Mucosa of gallbladder (tissue), 1 donor: Measurements from ENCODE around the gene EBF4. TPM values are rescaled to one million over a fixed set of nuclear protein-coding genes. Genes with fewer than 3 reads are reported as not detected.

Experiments
- DNase-seq: peaks from one replicate; pipeline ENCODE4 v3.0.0-alpha.2; 2020; ENCODE audit warnings: low spot score
- total RNA-seq: library from RNA; stranded (reverse); gene quantifications from one replicate; pipeline ENCODE4 v1.2.1, GENCODE V29; 2021
- donor health status: DM: no; HTN: no; CAD: no.

EBF4 gene, protein sequence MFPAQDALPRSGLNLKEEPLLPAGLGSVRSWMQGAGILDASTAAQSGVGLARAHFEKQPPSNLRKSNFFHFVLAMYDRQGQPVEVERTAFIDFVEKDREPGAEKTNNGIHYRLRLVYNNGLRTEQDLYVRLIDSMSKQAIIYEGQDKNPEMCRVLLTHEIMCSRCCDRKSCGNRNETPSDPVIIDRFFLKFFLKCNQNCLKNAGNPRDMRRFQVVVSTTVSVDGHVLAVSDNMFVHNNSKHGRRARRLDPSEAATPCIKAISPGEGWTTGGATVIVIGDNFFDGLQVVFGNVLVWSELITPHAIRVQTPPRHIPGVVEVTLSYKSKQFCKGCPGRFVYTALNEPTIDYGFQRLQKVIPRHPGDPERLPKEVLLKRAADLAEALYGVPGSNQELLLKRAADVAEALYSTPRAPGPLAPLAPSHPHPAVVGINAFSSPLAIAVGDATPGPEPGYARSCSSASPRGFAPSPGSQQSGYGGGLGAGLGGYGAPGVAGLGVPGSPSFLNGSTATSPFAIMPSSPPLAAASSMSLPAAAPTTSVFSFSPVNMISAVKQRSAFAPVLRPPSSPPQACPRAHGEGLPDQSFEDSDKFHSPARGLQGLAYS
- total RNA-seq: 12.7 TPM

DNA sequence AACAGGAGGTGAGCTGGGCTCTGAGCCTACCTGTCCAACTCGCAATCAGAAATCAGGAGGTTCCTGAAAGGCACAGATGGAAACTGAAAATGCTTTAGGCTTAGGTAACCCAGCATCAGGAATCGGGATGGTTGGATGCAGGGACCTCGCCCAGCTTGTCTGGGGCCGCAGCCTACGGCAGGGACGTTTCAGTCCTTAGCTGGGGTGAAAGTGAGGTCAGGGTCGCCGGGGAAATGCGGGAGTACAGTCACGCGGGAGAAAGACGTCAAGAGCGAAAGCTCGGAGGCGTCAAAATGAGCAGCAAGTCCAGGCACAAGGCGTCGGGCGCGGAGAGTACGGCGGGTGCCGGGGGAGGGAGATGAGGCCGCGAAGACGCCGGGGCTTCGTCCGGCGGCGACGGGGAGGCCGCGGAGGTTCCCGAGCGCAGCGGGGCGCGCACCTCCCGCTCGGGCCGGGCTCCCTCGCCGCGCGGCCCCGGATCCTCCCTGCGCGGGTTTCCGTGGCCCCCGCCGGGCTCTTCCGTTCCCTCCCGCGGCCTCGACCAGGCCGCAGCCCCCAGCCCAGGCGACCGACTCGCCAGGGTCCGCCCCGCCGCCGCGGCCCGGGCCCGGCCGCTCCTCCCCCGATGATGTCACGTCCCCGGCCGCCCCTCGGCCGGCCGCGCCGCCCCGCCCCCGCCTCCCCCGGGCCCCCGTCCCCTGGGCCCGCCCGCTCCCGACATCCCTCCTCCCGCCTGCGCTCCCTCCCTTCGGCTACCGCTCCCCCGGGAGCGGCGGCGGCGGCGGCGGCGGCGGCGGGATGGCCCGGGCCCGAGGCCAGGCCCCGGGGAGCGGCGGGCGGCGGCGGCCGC is at the start of gene EBF4:
Gene EBF4 (plus strand): TSS at position 745 of the 850 bp plus-strand sequence. CDS start 866 bp downstream, outside the sequence.
- peak; percentile 18 for DNase-seq

DNA sequence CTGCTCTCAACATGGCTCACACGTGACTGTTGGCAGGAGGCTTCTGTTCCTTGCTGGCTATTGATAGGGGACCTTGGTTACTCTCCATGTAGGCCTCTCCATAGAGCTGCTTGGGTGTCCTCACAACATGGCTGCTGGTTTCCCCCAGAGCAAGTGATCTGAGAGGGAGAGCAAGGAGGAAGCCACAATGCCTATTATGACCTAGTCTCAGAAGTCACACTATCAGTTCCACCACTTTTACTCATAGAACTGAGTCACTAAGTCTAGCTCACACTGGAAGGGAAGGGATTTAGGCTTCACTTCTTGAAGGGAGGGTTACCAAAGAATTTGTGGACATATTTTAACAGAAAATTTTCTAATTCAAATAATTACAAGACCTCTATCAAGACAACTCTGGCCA is 48.9 kb upstream of the EBF4 start:
- no peak for DNase-seq

DNA sequence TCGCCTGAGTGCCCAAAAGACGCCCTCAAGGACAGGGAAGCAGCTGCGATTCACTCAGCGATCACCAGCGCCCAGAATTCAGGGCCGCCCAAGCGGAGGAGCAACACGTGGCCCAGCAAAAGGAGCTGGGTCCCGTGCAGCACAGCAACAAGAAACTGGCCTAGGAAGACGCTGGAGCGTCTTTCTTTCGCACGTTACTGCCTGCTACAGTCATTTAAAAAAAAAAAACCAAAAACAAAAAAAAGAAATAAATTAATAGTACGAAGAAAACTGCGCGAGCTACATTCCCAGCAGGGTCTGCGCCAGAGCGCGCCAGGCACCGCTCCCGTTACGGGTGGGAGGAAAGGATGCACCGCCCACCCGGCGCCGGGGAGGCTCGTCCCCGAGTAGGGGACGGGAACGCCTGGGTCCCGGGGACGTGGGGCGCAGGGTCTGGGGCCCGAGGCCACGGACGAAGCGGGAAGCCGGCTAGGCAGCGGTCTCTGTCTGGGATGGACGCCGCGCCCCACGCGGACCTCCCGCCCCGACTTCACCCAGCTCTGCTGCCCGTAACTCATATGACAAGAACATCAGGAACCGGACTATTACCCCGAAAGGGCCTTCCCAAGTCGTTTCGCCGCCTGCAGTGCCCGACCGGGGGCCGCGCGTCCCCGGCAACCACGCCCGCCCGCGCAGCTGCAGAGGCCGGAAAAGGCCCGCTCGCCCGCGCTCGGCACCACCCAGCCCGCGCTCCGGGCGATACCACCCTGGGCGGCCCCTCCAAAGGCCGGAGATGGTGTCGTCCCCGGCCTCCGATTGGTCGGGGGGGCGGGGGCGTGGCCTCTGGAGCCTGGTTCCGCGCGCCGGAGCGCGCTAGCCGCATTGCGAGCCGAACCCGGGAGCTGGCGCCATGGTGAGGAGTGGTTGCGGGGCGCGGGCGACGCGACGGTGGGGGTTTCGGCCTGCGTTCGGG is 40.5 kb upstream of the EBF4 start, which contains the start of gene NOP56:
Gene NOP56 (plus strand): TSS at position 861 of the 952 bp plus-strand sequence. CDS start 29 bp downstream, at position 890.
- DNase-seq: peak; percentile 94

DNA sequence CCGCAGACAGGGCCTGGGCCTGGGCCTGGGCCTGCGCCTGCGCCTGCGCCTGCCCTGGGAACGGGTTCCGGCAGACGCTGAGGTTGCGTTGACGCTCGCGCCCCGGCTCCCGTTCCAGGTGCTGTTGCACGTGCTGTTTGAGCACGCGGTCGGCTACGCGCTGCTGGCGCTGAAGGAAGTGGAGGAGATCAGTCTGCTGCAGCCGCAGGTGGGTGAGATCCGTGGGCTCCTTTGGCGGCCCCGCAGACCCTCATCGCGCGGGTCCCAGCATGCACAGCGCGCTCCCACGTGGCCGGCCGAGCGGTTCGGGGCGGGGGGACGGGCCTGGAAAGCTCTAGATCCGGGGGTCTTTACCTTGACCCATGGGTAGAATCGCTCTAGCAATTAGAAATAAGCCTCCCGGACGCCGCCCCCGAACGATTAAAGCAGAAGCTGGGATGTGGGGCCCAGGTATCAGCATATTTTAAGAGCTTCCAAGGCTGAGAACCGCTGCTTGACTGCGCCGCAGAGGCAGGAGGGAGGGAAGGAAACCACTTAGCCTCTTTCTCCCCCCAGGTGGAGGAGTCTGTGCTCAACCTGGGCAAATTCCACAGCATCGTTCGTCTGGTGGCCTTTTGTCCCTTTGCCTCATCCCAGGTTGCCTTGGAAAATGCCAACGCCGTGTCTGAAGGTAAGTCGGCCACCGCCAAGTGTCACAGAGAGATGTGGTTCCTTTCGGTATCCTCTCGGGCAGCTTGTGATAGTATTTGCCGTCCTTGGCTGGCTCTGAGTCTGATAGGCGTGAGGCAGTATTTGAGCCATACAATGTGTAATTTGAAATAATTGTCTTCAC is 39.6 kb upstream of the EBF4 start:
- DNase-seq: no peak

DNA sequence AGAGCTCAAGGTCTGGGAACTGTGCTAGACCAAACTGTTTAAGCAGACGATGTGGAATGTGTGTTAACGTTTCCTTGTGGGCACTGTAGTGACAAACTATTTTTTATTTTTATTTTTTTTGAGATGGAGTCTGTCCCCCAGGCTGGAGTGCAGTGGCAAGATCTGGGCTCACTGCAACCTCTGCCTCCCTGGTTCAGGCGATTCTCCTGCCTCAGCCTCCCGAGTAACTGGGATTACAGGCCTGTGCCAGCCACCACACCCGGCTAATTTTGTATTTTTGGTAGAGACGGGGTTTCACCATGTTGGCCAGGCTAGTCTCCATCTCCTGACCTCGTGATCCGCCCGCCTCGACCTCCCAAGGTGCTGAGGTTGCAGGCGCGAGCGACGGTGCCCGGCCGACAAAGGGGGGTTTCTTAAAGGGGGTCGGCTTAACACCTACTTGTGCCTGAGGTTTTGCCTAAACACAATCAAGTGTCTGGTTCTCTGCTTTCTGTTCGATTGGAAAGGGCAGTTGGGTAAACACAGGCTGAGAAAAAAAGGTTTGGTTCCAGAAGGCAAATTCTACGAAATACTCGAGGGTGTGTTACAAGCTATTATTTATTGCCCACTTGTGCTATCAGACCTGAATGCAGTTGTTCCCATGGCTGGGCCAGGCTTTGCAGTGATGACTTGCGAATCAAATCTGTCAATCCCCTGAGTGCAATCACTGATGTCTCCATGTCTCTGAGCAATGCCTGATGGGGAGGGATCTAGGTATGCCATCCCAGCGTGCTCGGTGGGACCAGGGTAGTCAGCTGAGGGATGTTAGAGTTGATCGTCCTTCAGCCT is 38.8 kb upstream of the EBF4 start:
- DNase-seq: no peak

DNA sequence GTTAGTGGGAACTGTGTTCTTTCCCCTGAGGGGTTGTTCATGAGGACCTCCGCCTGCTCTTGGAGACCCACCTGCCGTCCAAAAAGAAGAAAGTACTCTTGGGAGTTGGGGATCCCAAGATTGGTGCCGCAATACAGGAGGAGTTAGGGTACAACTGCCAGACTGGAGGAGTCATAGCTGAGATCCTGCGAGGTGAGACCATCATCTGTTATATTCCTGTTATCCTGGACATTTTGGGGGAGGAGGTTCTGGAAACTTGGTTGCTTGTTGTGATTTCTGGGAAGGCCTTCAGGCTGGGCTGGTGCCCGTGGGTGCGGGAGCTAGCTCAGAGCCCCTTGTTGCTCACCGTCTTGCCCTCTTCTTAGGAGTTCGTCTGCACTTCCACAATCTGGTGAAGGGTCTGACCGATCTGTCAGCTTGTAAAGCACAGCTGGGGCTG is 38.2 kb upstream of the EBF4 start:
- no peak for DNase-seq

DNA sequence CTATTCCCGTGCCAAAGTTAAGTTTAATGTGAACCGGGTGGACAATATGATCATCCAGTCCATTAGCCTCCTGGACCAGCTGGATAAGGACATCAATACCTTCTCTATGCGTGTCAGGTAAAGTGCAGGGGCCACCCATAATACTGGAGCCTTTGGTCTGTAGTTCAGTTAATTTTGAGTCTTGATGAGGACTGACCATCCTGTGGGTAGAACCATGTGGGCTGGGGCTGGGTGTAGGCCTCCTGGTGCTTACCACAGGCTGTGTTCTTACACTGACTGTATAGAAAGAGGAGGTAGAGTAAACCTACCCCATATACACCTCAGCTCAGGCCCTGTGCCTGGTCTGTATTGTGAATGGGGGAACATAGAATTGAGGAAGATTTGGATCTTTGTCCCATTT is 37.7 kb upstream of the EBF4 start:
- DNase-seq: no peak

DNA sequence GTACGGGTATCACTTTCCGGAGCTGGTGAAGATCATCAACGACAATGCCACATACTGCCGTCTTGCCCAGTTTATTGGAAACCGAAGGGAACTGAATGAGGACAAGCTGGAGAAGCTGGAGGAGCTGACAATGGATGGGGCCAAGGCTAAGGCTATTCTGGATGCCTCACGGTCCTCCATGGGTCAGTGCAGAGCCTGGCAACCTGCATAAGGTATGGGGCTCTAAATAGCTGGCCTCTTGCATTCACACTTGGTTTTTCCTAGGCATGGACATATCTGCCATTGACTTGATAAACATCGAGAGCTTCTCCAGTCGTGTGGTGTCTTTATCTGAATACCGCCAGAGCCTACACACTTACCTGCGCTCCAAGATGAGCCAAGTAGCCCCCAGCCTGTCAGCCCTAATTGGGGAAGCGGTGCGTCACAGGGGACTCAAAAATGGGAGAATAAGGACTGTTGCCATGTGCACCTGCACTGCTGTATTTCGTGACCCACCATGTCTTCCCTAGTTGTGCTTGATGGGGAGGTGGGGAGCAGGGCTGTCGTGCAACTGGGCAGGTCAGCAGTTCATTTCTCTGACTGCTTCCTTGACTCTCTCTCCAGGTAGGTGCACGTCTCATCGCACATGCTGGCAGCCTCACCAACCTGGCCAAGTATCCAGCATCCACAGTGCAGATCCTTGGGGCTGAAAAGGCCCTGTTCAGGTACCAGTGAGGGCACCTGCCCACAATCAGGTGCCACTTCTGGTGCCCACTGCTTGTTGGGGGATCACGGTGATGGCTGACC is 37.1 kb upstream of the EBF4 start:
- DNase-seq: no peak

DNA sequence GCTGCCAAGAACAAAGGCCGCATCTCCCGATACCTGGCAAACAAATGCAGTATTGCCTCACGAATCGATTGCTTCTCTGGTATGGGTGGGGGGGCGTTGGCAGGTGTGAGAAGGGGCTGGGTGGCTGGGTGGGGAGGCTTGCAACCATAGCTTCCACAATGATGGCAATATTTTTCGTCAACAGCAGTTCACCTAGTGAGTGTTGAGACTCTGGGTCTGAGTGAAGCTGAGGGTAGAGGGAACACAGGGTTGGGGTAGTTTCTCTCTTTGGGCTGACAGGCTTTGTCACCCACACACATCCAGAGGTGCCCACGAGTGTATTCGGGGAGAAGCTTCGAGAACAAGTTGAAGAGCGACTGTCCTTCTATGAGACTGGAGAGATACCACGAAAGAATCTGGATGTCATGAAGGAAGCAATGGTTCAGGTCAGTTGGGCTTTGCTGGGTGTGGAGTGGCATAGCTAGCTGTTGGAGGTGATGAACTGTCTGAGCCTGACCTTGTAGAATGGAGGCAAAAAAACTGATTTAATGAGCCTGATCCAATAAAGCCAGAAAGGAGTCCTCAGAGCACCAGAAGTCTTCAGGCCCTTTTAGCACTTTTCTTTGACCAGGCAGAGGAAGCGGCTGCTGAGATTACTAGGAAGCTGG is 36.0 kb upstream of the EBF4 start:
- DNase-seq: no peak

DNA sequence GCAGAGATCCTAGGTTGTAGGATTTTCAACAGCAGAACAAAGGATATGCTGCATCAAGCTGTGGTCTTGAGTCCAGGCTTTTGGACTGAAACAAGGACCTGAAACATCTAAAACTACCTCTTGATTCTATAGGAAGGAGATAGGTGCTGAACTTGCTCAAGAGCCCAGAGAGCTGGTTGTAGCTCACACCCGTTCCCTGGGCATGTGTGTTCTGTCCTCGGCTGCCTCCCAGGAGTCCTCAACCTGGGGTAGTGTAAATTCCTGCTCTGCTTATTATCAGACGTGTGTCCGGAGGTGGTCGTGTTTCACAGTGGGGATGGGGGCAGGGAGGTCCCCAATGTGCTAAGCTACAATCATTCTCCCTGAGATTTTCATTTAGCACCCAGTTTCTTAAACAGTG is 35.3 kb upstream of the EBF4 start:
- DNase-seq: no peak

DNA sequence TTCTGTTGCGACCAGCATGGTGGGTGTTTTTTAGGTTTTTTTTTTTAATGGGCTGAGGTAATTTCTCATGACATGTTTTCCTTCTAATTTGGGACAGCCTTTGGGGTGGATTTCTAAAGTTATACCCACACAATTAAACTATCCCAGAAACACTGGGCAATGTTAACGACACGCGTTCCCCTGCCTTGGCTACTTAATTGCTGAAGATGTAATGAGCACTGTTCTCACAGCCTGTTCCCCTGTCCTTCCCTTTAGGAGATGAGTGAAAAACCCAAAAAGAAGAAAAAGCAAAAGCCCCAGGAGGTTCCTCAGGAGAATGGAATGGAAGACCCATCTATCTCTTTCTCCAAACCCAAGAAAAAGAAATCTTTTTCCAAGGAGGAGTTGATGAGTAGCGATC is 34.9 kb upstream of the EBF4 start:
- DNase-seq: no peak

DNA sequence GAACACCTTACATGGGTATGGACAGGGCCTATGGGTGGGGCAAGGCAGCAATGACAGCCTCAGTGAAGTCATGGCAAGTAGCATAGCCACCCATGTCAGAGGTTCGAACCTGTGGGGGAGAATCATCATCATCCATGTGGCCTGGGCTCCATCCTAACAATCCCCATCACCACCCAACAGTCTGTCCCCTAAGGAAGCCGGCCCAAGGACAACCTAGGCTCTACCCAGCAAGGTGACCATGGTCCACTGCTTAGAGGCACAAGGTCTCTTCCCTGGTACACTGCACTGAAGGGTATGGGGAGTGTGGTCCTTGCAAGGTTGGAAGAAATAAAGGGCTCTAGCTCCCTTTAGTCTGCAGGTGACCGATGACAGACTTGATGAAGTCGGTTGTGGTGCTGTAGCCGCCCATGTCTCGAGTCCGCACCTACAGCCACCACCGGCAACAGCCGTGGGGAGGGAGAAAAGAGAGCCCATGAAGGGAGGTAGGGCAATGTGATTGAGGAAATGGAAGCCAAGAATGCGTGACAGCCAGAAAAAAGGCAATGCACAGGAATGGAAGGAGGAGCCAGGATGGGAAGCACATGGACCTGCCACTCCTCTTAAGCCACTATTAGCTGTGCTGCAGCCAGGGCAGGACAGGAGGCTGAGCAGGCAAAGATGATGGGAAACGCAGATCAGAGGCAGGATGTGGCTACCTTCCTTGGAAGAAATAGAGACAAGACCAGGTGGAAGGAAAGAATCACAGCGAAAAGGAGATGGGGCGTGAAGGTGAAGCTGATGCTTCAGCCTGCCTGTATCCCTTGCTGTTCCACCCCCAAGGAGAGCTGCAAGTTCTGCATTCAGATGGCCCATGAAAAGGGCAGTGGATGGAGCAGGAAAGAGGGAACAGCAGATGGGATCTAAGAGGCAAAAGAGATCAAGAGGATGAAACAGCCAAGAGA is 33.9 kb upstream of the EBF4 start:
- DNase-seq: no peak

DNA sequence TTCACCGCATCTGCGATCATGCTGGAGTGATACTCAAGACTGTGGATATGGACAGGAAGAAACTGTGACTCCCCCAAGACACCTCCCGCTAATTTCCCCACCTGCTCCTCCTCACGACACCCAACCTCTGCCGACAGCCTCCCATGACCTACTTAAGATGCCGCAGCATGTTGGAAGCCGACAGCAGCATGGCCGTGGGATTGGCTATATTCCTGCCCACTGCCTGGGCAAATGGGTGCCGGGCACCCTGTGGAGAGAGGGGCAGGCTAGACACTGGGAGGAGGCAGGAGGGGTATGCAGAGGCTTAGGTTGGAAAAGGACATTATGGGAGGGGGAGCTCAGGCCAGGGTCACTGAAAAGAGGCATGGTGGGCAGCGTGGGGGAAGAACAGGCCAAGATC is 33.0 kb upstream of the EBF4 start:
- no peak for DNase-seq

DNA sequence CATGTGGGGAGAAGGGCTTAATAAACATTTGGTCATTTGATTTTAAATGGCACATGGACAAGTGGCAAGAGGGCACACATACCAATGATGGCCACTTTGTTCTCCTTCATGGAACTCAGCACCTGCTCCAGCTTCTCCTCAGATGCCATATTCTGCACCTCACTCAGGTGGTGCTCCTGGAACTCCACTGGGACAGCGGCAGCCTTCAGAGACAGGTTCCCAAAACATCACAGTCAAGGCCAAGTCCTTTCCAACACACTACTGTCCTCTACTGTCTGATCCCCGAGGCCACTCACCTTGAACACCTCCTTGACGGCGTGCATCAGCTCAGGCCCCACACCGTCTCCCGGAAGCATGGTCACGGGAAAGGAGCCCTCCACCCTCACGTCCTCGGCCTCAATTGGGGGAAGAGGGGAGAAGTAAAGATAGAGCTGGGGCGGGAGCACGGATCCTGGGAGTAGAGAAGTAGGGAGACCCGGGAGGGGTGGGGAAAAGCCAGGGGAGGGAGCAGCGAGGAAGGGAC is 29.2 kb upstream of the EBF4 start:
- no peak for DNase-seq

DNA sequence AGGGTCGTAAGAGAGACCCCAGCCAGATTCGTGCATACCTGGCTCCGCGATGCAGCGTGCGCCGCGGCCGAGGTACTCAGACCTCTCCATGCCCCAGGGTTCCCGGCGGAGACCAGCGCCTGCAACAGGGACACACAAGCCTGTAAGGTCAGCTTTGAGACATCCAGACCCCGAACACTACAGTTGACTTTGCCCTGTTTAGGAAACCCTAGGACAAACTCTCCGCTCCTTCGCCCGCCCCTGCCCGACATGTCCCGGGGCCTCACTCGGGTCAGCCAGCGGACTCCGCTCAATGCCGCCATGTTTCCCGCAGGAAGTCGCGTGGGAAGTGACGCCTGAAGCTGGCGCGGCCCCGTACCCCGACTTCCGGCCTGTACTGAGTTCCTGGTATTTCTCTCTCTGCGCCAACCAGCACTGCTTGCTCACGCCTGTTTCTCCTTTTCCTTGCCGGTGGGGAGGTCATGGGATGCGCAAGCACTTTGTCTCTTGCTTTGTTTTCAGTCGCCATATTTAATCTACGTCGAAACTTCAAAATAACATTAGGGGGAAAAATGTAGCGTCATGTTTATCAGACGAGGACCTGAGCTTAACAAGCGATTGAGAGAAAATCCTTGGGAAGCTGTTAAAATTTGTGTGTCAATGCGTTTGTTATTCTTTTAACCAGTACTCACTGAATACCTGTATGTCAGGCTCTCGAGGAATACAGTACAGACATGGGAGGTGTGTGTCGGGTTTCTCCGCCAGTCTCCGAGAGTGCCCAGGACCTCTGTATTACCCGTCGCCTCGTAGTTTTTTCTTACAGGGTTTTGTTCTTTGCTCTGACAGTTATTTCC is 28.5 kb upstream of the EBF4 start, which contains the start of gene IDH3B:
Gene IDH3B (minus strand): TSS at position 330 of the 833 bp plus-strand sequence. CDS start 28 bp downstream, at position 302.
- peak; percentile 96 for DNase-seq

DNA sequence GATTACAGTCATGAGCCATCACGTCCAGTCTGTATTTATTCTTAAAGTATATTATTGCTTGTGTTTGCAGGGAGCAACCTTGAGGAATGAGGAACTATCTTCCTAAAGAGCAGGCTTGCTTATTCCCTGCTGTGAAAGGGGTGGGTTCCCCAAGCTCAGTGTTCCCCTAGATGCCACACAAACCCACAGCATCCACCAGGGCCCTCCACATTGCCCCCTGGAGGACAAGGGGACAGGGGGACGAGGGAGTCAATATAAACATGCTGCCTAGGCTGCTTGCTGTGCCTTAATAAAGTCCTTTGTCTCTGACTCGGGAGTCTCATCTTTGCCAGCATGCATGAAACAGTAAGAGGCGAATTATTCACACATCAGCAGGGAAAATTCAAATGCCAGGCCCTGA is 20.6 kb upstream of the EBF4 start:
- DNase-seq: no peak
